IMR-90 (cell line): Measurements from ENCODE around the gene AFAP1L1. TPM values are rescaled to one million over a fixed set of nuclear protein-coding genes. Genes with fewer than 3 reads are reported as not detected.

ENCODE experiments used
- ATAC-seq: fragments of 200-7000 bp; cut with Tn5 transposase; 2 replicates; pipeline ENCODE4 v1.9.1; 2020; ENCODE audit warnings: low read depth, mild to moderate bottlenecking, moderate library complexity
- BruUV-seq: library from RNA; stranded (reverse); fragments of 400-500 nt; replicated peaks from 2 replicates; lab custom pipeline; 2021; lab: Mats Ljungman, UMichigan
- CTCF ChIA-PET: fragments of 300-600 bp; formaldehyde crosslinking; extraction: SDS; loops from one replicate; lab custom pipeline; 2021; ENCODE audit warnings: antibody characterized with exemption; lab: Yijun Ruan, JAX
- POLR2A ChIA-PET: fragments of 300-600 bp; sonication (Branson Sonifier 250); formaldehyde crosslinking; loops from one replicate; lab custom pipeline; 2022; ENCODE audit warnings: antibody characterized with exemption; ENCODE audit not compliant: unreplicated experiment; lab: Charles Lee
- DNase-seq: peaks from one replicate; pipeline ENCODE4 v3.0.0; 2013
- H2AFZ ChIP-seq: replicated peaks from 2 replicates; pipeline ENCODE3; 2013; ENCODE audit warnings: low read length, mild to moderate bottlenecking; ENCODE audit not compliant: poor library complexity
- H2AK5ac ChIP-seq: 2 replicates; pipeline ENCODE4 v1.6.1; 2013; ENCODE audit warnings: low read depth, low read length, inconsistent platforms
- H2AK9ac ChIP-seq: replicated peaks from 2 replicates; pipeline ENCODE3; 2013; ENCODE audit warnings: mild to moderate bottlenecking, low read depth, low read length, moderate library complexity; ENCODE audit not compliant: poor library complexity
- H2BK120ac ChIP-seq: 2 replicates; pipeline ENCODE4 v1.6.1; 2013; ENCODE audit warnings: low read depth, low read length, inconsistent platforms
- H2BK15ac ChIP-seq: 3 replicates; pipeline ENCODE4 v1.6.1; 2013; ENCODE audit warnings: low read depth, low read length, inconsistent platforms
- H2BK20ac ChIP-seq: 2 replicates; pipeline ENCODE4 v1.6.1; 2013; ENCODE audit warnings: low read depth, mild to moderate bottlenecking, inconsistent platforms, low read length, moderate library complexity
- H2BK5ac ChIP-seq: 2 replicates; pipeline ENCODE4 v1.6.1; 2013; ENCODE audit warnings: mild to moderate bottlenecking, low read depth, low read length, inconsistent platforms; ENCODE audit not compliant: poor library complexity, severe bottlenecking
- H3K14ac ChIP-seq: replicated peaks from 2 replicates; pipeline ENCODE4 v1.6.1; 2013; ENCODE audit warnings: low read depth, low read length, inconsistent platforms
- H3K18ac ChIP-seq: 2 replicates; pipeline ENCODE4 v1.6.1; 2013; ENCODE audit warnings: low read depth, low read length, control low read depth
- H3K23ac ChIP-seq: 2 replicates; pipeline ENCODE4 v1.6.1; 2013; ENCODE audit warnings: low read depth, low read length, inconsistent platforms
- H3K27ac ChIP-seq: 2 replicates; pipeline ENCODE4 v1.5.1; 2013; ENCODE audit warnings: mild to moderate bottlenecking, control low read depth, low read length; ENCODE audit not compliant: insufficient read depth
- H3K27me3 ChIP-seq: 2 replicates; pipeline ENCODE4 v1.6.1; 2013; ENCODE audit warnings: low read length; ENCODE audit not compliant: control insufficient read depth, insufficient read depth
- H3K36me3 ChIP-seq: 2 replicates; pipeline ENCODE4 v1.6.1; 2013; ENCODE audit warnings: low read length, mixed read lengths; ENCODE audit not compliant: control insufficient read depth, insufficient read depth
- H3K4ac ChIP-seq: 2 replicates; pipeline ENCODE4 v1.6.1; 2013; ENCODE audit warnings: low read depth, low read length, inconsistent platforms
- H3K4me1 ChIP-seq: 2 replicates; pipeline ENCODE4 v1.6.1; 2013; ENCODE audit warnings: low read length, mixed read lengths; ENCODE audit not compliant: control insufficient read depth, insufficient read depth
- H3K4me2 ChIP-seq: 2 replicates; pipeline ENCODE4 v1.6.1; 2013; ENCODE audit warnings: low read depth, mild to moderate bottlenecking, control low read depth, low read length, moderate library complexity
- H3K4me3 ChIP-seq: 2 replicates; pipeline ENCODE4 v1.5.1; 2013; ENCODE audit warnings: low read depth, mild to moderate bottlenecking, control low read depth, low read length, moderate library complexity; ENCODE audit not compliant: insufficient read depth
- H3K56ac ChIP-seq: 2 replicates; pipeline ENCODE4 v1.6.1; 2013; ENCODE audit warnings: low read length, inconsistent platforms; ENCODE audit not compliant: insufficient read depth; ENCODE audit errors: extremely low read depth
- H3K79me1 ChIP-seq, 2 experiments: 2 replicates each; pipeline ENCODE4 v1.6.1; 2013; ENCODE audit warnings: low read length in 2 of 2, inconsistent platforms in 1 of 2, low read depth in 1 of 2
- H3K9ac ChIP-seq: 2 replicates; pipeline ENCODE4 v1.6.1; 2013; ENCODE audit warnings: low read depth, low read length, control low read depth
- H3K9me1 ChIP-seq: 2 replicates; pipeline ENCODE4 v1.6.1; 2013; ENCODE audit warnings: low read length, inconsistent platforms; ENCODE audit not compliant: insufficient read depth
- H3K9me3 ChIP-seq: 2 replicates; pipeline ENCODE4 v1.6.1; 2013; ENCODE audit warnings: low read length; ENCODE audit not compliant: control insufficient read depth, insufficient read depth
- H4K20me1 ChIP-seq: 2 replicates; pipeline ENCODE4 v1.6.1; 2013; ENCODE audit warnings: low read length, inconsistent platforms; ENCODE audit not compliant: insufficient read depth
- H4K5ac ChIP-seq: 2 replicates; pipeline ENCODE4 v1.6.1; 2013; ENCODE audit warnings: mild to moderate bottlenecking, low read depth, low read length, control low read depth
- H4K8ac ChIP-seq, 2 experiments: 2 replicates each; pipeline ENCODE4 v1.6.1; 2013; ENCODE audit warnings: low read depth in 2 of 2, low read length in 2 of 2, control low read depth in 1 of 2, inconsistent platforms in 1 of 2
- H4K91ac ChIP-seq: 2 replicates; pipeline ENCODE4 v1.6.1; 2013; ENCODE audit warnings: low read depth, low read length, inconsistent platforms; ENCODE audit not compliant: insufficient read depth
- MAFK ChIP-seq: IDR thresholded peaks from 2 replicates; pipeline ENCODE4 v1.6.1; 2012; ENCODE audit warnings: low read depth, low read length, improper control_type of control experiment
- MAZ ChIP-seq: IDR thresholded peaks from 2 replicates; pipeline ENCODE4 v1.6.1; 2012; ENCODE audit warnings: low read depth, mild to moderate bottlenecking, low read length, improper control_type of control experiment, moderate library complexity, borderline replicate concordance
- RCOR1 ChIP-seq: IDR thresholded peaks from 2 replicates; pipeline ENCODE4 v1.6.1; 2012; ENCODE audit warnings: mild to moderate bottlenecking, low read length, improper control_type of control experiment; ENCODE audit not compliant: insufficient replicate concordance
- SMC3 ChIP-seq: fragments of 150-350 bp; IDR thresholded peaks from 2 replicates; pipeline ENCODE4 v1.6.1; 2016; ENCODE audit warnings: low read depth, mild to moderate bottlenecking, antibody characterized with exemption, low read length, moderate library complexity
- WGBS, 2 experiments: methylation state at CpG; one replicate each; pipeline versions ENCODE4 v1.1.5 to v1.1.7; 2013; ENCODE audit warnings: missing lambda C conversion rate in 2 of 2; ENCODE audit not compliant: insufficient read length in 1 of 2; ENCODE audit errors: extremely low coverage in 2 of 2; 5-methylcytosine and 5-hydroxymethylcytosine counted together
- dilution Hi-C: fragments of 300-500 bp; cut with HindIII; formaldehyde crosslinking; loops from one replicate; pipeline ENCODE4 v1.14.3; 2018; ENCODE audit warnings: low sequenced_read_pairs; ENCODE audit not compliant: unreplicated experiment
- in situ Hi-C: fragments of 300-500 bp; cut with MboI; formaldehyde crosslinking; loops from 3 replicates; pipeline ENCODE4 v1.14.3; 2019; ENCODE audit warnings: low sequenced_read_pairs, inconsistent platforms, mixed read lengths
- intact Hi-C: fragments of 100-400 bp; cut with micrococcal nuclease; formaldehyde crosslinking; loops from 2 replicates; pipeline ENCODE4 v1.10.0; 2022
- polyA plus RNA-seq, 3 experiments: library from polyadenylated mRNA; depleted of rRNA; stranded (reverse); fragments of >200 nt; gene quantifications; 2 replicates each; pipeline ENCODE4 v1.2.3, GENCODE V29; 2012; ENCODE audit warnings: low replicate concordance in 1 of 3
- total RNA-seq: library from RNA; depleted of rRNA; stranded (reverse); fragments of >200 nt; gene quantifications from 2 replicates; pipeline ENCODE4 v1.2.3, GENCODE V29; 2012

AFAP1L1 gene
- total and polyA plus RNA-seq, 2 of the 4 experiments (the other 2 are of a cell fraction) = 3.3 to 5.7 TPM

GRCh38 chr5:149376711-149377447 is 105.2 kb downstream of the AFAP1L1 start:
- H3K4me2 ChIP-seq = no peak overlapping the region
- H3K4me3 ChIP-seq = no peak overlapping the region
- no peak overlapping the region for H2BK120ac ChIP-seq
- no peaks in the 10 kb centered on the region for H3K27me3 ChIP-seq
- no peak for DNase-seq
- H3K56ac ChIP-seq = no peak overlapping the region
- no peaks in the 10 kb centered on the region for H3K79me1 ChIP-seq
- no peak overlapping the region for H2AK9ac ChIP-seq
- no peak overlapping the region for H4K5ac ChIP-seq
- no peak overlapping the region for H3K4ac ChIP-seq
- H2BK20ac ChIP-seq = no peak overlapping the region
- no peak overlapping the region for H3K27ac ChIP-seq
- H2AK5ac ChIP-seq = no peak overlapping the region
- POLR2A ChIA-PET = no interaction called here
- peak overlapping the region; percentile 5 for H2AFZ ChIP-seq
- in situ Hi-C loops = no loop called here
- 97% methylated on average over 5 of the region's 7 CpGs; no CpG with 5 or more reads in 1 of the 2 experiments for WGBS, 2 experiments
- H3K36me3 ChIP-seq = no peaks in the 10 kb centered on the region
- no peak overlapping the region for H3K14ac ChIP-seq
- dilution Hi-C loops = no loop called here
- no peak overlapping the region for H4K91ac ChIP-seq
- CTCF ChIA-PET = interaction anchor here (1.1 kb wide), 1 partner anchor 58 kb away, joined by 3 read pairs; no protein-coding TSS in a partner anchor
- no peaks in the 10 kb centered on the region for H4K20me1 ChIP-seq
- no peak for TF ChIP-seq MAZ
- no peak for TF ChIP-seq MAFK
- no peak for TF ChIP-seq SMC3
- TF ChIP-seq RCOR1 = no peak
- H3K18ac ChIP-seq = no peak overlapping the region
- BruUV-seq = no TSS peak
- no peak overlapping the region for H2BK15ac ChIP-seq
- intact Hi-C loops = no loop called here
- no peak overlapping the region for H3K23ac ChIP-seq
- H3K9me3 ChIP-seq = no peaks in the 10 kb centered on the region
- H3K9ac ChIP-seq = no peak overlapping the region
- H3K9me1 ChIP-seq = no peaks in the 10 kb centered on the region
- H2BK5ac ChIP-seq = no peak overlapping the region
- H3K4me1 ChIP-seq = peaks cover 3% of the 10 kb centered on the region; the same call in 1 of the 2 replicates
- no peak for ATAC-seq
- no peak overlapping the region for H4K8ac ChIP-seq
